Upper lobe of right lung (tissue), 1 donor: ENCODE data around the gene AGPAT1. TPM values are rescaled to one million over a fixed set of nuclear protein-coding genes. Genes with fewer than 3 reads are reported as not detected.

Source experiments
- ATAC-seq: fragments of 200-7000 bp; cut with Tn5 transposase; one replicate; pipeline ENCODE4 v1.9.1; 2020; ENCODE audit warnings: mild to moderate bottlenecking, moderate library complexity
- DNase-seq: peaks from one replicate; pipeline ENCODE4 v3.0.0-alpha.2; 2020
- H3K27ac ChIP-seq: fragments of 200-600 bp; one replicate; pipeline ENCODE4 v1.8.0; 2022
- H3K27me3 ChIP-seq: fragments of 200-600 bp; one replicate; pipeline ENCODE4 v1.8.0; 2022; ENCODE audit warnings: mild to moderate bottlenecking
- H3K36me3 ChIP-seq: fragments of 200-600 bp; one replicate; pipeline ENCODE4 v1.8.0; 2022
- H3K4me1 ChIP-seq: fragments of 200-600 bp; one replicate; pipeline ENCODE4 v1.8.0; 2022
- H3K4me3 ChIP-seq: fragments of 200-600 bp; one replicate; pipeline ENCODE4 v1.8.0; 2022; ENCODE audit warnings: mild to moderate bottlenecking
- H3K9me3 ChIP-seq: fragments of 200-600 bp; one replicate; pipeline ENCODE4 v1.8.0; 2022
- intact Hi-C: fragments of 100-400 bp; cut with DNase I; formaldehyde crosslinking; loops from one replicate; pipeline ENCODE4 v1.11.0; 2022
- microRNA-seq: library from miRNA; unstranded; fragments of <30 nt; microRNA quantifications from one replicate; pipeline ENCODE4 v1.2.0, GENCODE V29; 2020; ENCODE audit warnings: borderline microRNAs expressed
- total RNA-seq: library from RNA; stranded (reverse); fragmentation: NEBNext Ultra II Directional; extraction: Animal tissue kit (Norgen Biotek cat#: 25700); gene quantifications from one replicate; pipeline ENCODE4 v1.2.1, GENCODE V29; 2021
- TF ChIP-seq, protein P1 (sequence below): fragments of 200-600 bp; IDR thresholded peaks from one replicate; pipeline ENCODE4 v1.8.0; 2022; ENCODE audit warnings: antibody characterized with exemption
- donor health status: DM: no; HTN: yes; CAD: no; lungs with severe emphysema.

Gene AGPAT1
- total RNA-seq, 1 donor from 2014 or later = 53.0 TPM

DNA sequence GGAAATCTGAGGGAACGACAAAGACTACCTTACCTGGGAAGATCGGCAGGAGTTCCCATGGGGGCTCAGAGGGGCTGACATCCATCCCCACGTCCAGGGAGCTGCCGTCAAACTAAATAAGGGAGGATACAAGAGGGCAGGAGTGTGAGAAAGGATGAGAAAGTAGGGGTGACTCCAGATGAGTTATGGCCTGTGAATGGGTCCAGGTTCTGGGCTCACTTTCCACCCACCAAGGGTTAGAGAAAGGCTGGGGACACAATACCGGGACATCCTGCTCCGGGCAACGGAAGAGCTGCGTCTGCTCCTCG is 48.5 kb downstream of the AGPAT1 start:
- no peaks in the 10 kb centered on the region for H3K9me3 ChIP-seq
- no peak for DNase-seq
- TF ChIP-seq, protein P1, sequence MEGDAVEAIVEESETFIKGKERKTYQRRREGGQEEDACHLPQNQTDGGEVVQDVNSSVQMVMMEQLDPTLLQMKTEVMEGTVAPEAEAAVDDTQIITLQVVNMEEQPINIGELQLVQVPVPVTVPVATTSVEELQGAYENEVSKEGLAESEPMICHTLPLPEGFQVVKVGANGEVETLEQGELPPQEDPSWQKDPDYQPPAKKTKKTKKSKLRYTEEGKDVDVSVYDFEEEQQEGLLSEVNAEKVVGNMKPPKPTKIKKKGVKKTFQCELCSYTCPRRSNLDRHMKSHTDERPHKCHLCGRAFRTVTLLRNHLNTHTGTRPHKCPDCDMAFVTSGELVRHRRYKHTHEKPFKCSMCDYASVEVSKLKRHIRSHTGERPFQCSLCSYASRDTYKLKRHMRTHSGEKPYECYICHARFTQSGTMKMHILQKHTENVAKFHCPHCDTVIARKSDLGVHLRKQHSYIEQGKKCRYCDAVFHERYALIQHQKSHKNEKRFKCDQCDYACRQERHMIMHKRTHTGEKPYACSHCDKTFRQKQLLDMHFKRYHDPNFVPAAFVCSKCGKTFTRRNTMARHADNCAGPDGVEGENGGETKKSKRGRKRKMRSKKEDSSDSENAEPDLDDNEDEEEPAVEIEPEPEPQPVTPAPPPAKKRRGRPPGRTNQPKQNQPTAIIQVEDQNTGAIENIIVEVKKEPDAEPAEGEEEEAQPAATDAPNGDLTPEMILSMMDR = no peak
- H3K27ac ChIP-seq = peak overlapping the region; percentile 79
- intact Hi-C loops = no loop called here
- H3K36me3 ChIP-seq = peaks cover 45% of the 10 kb centered on the region
- H3K4me3 ChIP-seq = peak overlapping the region; percentile 71
- ATAC-seq = no peak
- H3K4me1 ChIP-seq = peaks cover 26% of the 10 kb centered on the region
- H3K27me3 ChIP-seq = no peaks in the 10 kb centered on the region

DNA sequence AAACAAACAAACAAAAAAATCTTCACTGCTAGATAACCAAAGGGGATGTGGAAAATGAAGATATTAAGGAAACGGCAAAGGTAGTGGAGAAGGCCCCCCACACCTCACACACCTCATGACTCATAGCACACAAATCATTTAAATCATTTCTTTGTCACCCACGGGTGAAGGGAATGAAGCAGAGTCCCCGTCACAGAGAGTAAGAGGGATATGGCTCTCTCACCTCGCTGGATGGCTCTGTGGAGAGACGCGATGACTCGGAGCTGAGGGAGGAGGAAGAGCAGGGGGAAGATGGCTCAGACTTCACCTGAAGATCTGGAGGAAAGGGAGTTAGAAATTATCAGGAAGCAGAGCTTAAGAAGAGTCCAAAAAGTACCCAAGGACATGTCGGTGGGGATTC is 49.0 kb downstream of the AGPAT1 start:
- Histone ChIP-seq H3K27ac (peak overlapping the region; percentile 79), H3K27me3 (no peaks in the 10 kb centered on the region), H3K9me3 (no peaks in the 10 kb centered on the region), H3K4me1 (peaks cover 26% of the 10 kb centered on the region), H3K4me3 (peak overlapping the region; percentile 71), H3K36me3 (peaks cover 49% of the 10 kb centered on the region)
- intact Hi-C loops = no loop called here
- ATAC-seq (no peak), DNase-seq (no peak)
- TF ChIP-seq, protein P1 = no peak

DNA sequence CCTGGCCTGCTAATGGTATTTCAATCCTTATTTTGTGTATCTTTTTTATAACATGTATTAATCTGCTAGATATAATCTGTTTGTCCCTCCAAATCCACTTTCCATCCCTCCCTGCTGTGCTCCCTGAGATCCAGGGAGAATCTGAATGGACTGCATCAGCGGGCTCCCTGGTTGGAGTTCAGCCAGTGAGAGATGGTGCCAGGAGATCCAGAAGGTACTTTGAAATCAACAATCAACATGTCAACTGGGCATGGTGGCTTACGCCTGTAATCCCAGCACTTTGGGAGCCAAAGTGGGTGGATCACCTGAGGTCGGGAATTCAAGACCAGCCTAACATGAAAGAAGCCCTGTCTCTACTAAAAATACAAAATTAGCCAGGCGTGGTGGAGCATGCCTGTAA is 52.2 kb downstream of the AGPAT1 start:
- H3K36me3 ChIP-seq = peaks cover 76% of the 10 kb centered on the region
- TF ChIP-seq, protein P1 = no peak

DNA sequence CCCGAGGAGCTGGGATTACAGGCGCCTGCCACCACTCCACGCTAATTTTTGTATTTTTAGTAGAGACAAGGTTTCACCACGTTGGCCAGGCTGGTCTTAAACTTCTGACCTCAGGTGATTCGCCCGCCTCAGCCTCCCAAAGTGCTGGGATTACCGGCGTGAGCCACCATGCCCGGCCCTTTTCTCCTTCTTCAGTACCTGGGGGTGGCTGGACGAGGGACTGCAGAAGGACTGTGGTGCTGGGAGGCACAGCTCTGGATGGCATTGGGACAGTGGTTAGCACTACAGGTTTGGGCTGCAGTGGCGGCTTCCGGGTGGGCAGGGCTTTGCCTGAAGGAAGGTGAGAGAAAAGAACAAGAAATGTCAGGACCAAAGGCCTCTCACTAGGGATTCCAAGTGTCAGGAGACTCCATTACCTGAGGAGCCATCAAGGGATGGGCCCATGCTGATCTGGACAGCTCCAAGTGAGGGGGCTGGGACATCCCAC is 55.3 kb downstream of the AGPAT1 start:
- H3K27ac ChIP-seq = no peak overlapping the region
- H3K4me3 ChIP-seq = no peak overlapping the region
- H3K9me3 ChIP-seq = no peaks in the 10 kb centered on the region
- H3K4me1 ChIP-seq = peaks cover 9% of the 10 kb centered on the region
- H3K27me3 ChIP-seq = no peaks in the 10 kb centered on the region
- intact Hi-C loops = no loop called here
- TF ChIP-seq, protein P1 = no peak
- DNase-seq = no peak
- no peak for ATAC-seq
- H3K36me3 ChIP-seq = peaks cover 94% of the 10 kb centered on the region

More for the DNA sequence above, 52.2 kb downstream of the AGPAT1 start:
- ATAC-seq (no peak), DNase-seq (no peak)
- H3K9me3 ChIP-seq = no peaks in the 10 kb centered on the region
- H3K4me3 ChIP-seq = no peak overlapping the region
- no peak overlapping the region for H3K27ac ChIP-seq
- peaks cover 24% of the 10 kb centered on the region for H3K4me1 ChIP-seq
- no peaks in the 10 kb centered on the region for H3K27me3 ChIP-seq
- intact Hi-C loops = no loop called here

DNA sequence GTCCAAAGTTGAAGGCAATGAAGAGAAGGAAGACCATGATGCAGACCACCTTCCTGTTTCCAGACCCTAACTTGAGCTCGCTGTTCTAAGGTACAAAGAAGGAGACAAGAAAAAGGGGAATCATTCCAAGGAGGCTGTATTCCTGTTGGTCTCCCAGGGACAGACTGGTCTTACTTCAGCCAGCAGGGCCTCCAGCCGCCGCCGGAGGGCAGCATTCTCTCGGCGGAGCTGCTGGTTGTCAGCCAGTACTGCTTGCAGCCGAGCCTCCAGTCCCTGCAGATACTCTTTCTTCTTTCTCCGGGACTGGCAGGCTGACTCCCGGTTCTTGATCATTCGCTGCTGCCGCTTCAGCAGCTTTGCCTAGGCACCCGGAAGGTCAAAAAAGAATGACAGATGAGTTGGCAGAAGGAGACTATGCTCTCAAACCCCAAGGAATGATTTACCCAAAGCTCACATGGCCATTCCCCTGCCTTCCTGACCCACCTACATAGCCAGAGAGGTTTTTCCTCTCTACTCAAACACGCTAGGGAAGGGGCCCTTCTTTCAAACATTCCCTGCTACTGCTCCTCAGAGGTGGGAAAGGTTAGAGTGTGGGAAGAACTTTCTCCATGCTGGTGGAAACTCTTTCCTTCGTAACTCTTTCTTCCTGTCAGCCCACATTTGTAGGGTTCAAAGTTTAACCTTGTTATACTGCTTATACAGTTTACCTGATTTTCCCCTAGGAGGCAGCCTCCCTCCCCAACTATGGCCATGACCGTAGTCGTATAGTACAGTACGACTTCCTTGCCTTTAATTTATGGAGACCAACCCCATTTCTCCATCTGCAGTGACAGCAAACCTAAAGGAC is 56.9 kb downstream of the AGPAT1 start:
- Histone ChIP-seq H3K36me3 (peaks cover 81% of the 10 kb centered on the region), H3K4me1 (peaks cover 14% of the 10 kb centered on the region), H3K27ac (peak overlapping the region; percentile 76), H3K27me3 (no peaks in the 10 kb centered on the region), H3K4me3 (no peak overlapping the region), H3K9me3 (no peaks in the 10 kb centered on the region)
- TF ChIP-seq, protein P1 = peak; percentile 90
- peak; percentile 88 for ATAC-seq
- intact Hi-C loops = no loop called here
- peak; percentile 91 for DNase-seq

Small RNA genes lying within 50 kb of the gene (microRNA-seq; reads per million reads assigned to microRNA genes)
- gene MIR6721 (0.50 reads per million), gene MIR6833 (not detected)

Other genes with a start within 250 kb of the AGPAT1 start
- 282 TPM for gene C2, start 248.4 kb downstream of the AGPAT1 start, total RNA-seq
- 74.9 TPM for gene CFB, start 230.0 kb downstream of the AGPAT1 start, total RNA-seq
- gene NELFE, start 217.1 kb downstream of the AGPAT1 start, total RNA-seq = 43.9 TPM
- 58.8 TPM for gene SKIC2, start 216.9 kb downstream of the AGPAT1 start, total RNA-seq
- 20.5 TPM for gene DXO, start 203.9 kb downstream of the AGPAT1 start, total RNA-seq
- gene C4A, start 194.0 kb downstream of the AGPAT1 start, total RNA-seq = 200 TPM
- 166 TPM for gene C4B, start 161.3 kb downstream of the AGPAT1 start, total RNA-seq
- 0.61 TPM for gene CYP21A2, start 137.7 kb downstream of the AGPAT1 start, total RNA-seq
- gene TNXB, start 66.7 kb downstream of the AGPAT1 start, total RNA-seq = 162 TPM
- 78.1 TPM for gene ATF6B, start 47.8 kb downstream of the AGPAT1 start, total RNA-seq
- 4.3 TPM for gene FKBPL, start 45.8 kb downstream of the AGPAT1 start, total RNA-seq
- gene PRRT1, start 24.1 kb downstream of the AGPAT1 start, total RNA-seq = 1.4 TPM
- 19.2 TPM for gene PPT2, start 21.9 kb downstream of the AGPAT1 start, total RNA-seq
- 14.5 TPM for gene EGFL8, start 11.5 kb downstream of the AGPAT1 start, total RNA-seq
- 44.6 TPM for gene RNF5, start 2.3 kb upstream of the AGPAT1 start, total RNA-seq
- gene AGER, start 8.2 kb upstream of the AGPAT1 start, total RNA-seq = 1,590 TPM
- gene PBX2, start 14.1 kb upstream of the AGPAT1 start, total RNA-seq = 100 TPM
- gene GPSM3, start 16.6 kb upstream of the AGPAT1 start, total RNA-seq = 51.9 TPM
- 78.7 TPM for gene NOTCH4, start 48.0 kb upstream of the AGPAT1 start, total RNA-seq
- not detected for gene TSBP1, start 195.8 kb upstream of the AGPAT1 start, total RNA-seq
- gene BTNL2, start 231.1 kb upstream of the AGPAT1 start, total RNA-seq = not detected